Nephron progenitor cell (in vitro differentiated cells): ENCODE data around the gene ARL4D.

Source experiments
- DNase-seq: peaks from one replicate; pipeline ENCODE4 v3.0.0; 2021
- H3K27ac Mint-ChIP-seq: 2 replicates; pipeline ENCODE4 v1.8.0; 2021; ENCODE audit warnings: mild to moderate bottlenecking, moderate library complexity, mixed read lengths
- H3K27me3 Mint-ChIP-seq: 2 replicates; pipeline ENCODE4 v1.8.0; 2021; ENCODE audit warnings: mild to moderate bottlenecking, low read depth, mixed read lengths; ENCODE audit not compliant: poor library complexity
- H3K36me3 Mint-ChIP-seq: 2 replicates; pipeline ENCODE4 v1.8.0; 2021; ENCODE audit warnings: low read depth, mixed read lengths
- H3K4me1 Mint-ChIP-seq: 2 replicates; pipeline ENCODE4 v1.8.0; 2021; ENCODE audit warnings: mixed read lengths
- H3K4me3 Mint-ChIP-seq: 2 replicates; pipeline ENCODE4 v1.8.0; 2021; ENCODE audit warnings: mild to moderate bottlenecking, moderate library complexity, mixed read lengths
- H3K9me3 Mint-ChIP-seq: 2 replicates; pipeline ENCODE4 v1.8.0; 2021; ENCODE audit warnings: mild to moderate bottlenecking, moderate library complexity, mixed read lengths
- TF ChIP-seq, protein P1 (sequence below): fragments of 200-600 bp; sonication (generic); IDR thresholded peaks from 2 replicates; pipeline ENCODE4 v1.5.0; 2021; ENCODE audit warnings: antibody characterized with exemption

ARL4D gene

DNA sequence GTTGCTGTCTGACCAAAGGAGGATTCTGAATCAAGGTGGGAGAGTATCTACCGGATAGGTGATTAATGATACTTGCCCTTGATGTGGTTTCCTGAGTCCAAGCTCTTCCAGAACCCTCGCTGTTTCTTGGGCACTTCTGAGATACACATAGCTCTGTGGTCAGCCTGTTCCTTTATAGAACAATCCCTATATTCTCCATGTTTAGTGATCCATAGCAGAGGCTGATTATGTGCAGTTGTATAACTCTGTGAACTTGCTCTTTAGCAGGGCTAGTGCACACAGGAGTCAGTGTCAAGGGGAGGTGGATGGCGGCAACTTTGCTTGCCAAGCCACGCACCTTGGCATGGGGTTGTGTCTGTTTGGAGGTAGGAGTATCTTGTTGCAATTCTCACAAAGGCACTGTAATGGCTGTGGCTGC is 36.1 kb downstream of the ARL4D start:
- no peak overlapping the region for H3K27ac Mint-ChIP-seq
- H3K27me3 Mint-ChIP-seq: peaks cover 10% of the 10 kb centered on the region
- no peaks in the 10 kb centered on the region for H3K36me3 Mint-ChIP-seq
- no peak overlapping the region for H3K4me3 Mint-ChIP-seq
- TF ChIP-seq, protein P1, sequence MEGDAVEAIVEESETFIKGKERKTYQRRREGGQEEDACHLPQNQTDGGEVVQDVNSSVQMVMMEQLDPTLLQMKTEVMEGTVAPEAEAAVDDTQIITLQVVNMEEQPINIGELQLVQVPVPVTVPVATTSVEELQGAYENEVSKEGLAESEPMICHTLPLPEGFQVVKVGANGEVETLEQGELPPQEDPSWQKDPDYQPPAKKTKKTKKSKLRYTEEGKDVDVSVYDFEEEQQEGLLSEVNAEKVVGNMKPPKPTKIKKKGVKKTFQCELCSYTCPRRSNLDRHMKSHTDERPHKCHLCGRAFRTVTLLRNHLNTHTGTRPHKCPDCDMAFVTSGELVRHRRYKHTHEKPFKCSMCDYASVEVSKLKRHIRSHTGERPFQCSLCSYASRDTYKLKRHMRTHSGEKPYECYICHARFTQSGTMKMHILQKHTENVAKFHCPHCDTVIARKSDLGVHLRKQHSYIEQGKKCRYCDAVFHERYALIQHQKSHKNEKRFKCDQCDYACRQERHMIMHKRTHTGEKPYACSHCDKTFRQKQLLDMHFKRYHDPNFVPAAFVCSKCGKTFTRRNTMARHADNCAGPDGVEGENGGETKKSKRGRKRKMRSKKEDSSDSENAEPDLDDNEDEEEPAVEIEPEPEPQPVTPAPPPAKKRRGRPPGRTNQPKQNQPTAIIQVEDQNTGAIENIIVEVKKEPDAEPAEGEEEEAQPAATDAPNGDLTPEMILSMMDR: no peak
- no peak for DNase-seq
- H3K9me3 Mint-ChIP-seq: no peaks in the 10 kb centered on the region
- H3K4me1 Mint-ChIP-seq: peaks cover 24% of the 10 kb centered on the region

DNA sequence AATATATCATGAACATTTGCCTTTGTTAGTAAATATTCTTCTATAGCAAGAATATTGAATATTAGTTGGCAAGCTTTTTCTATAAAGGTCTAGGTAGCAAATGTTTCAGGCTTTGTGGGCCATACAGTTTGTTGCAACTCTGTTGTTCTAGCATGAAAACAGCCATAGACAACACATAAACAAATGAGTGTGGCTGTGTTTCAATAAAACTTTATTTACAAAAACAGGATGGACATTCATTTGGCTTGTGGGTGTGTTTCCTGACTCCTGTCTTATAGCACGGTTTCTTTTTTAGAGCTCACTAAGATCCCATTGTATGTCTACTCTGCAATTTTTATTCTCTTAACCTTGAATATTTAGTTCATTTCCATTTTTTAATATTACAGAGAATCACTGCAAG is 39.0 kb downstream of the ARL4D start:
- no peak for DNase-seq
- Mint-ChIP-seq H3K27me3 (peaks cover 3% of the 10 kb centered on the region), H3K36me3 (no peaks in the 10 kb centered on the region), H3K4me3 (no peak overlapping the region), H3K9me3 (no peaks in the 10 kb centered on the region), H3K4me1 (peaks cover 7% of the 10 kb centered on the region), H3K27ac (no peak overlapping the region)
- TF ChIP-seq, protein P1: no peak

DNA sequence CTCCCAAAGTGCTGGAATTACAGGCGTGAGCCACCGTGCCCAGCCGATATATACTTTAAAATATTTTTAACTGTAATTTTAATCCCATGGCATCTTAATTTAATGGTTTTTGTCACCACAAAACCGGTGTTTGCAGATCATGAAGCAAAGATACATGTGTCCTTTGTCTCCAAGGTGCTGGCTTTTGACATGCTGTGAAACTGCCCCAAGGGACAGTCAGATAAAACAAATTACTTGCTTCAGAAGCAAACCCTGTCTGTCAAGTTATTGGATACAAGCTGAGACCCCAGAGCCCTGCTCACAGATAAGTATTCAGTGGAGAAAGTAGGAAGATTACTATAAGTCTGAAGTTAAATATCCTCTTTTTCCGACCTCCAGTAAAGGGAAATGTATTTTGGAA is 39.8 kb downstream of the ARL4D start:
- Mint-ChIP-seq H3K4me1 (peaks cover 7% of the 10 kb centered on the region), H3K36me3 (no peaks in the 10 kb centered on the region), H3K27ac (no peak overlapping the region), H3K9me3 (no peaks in the 10 kb centered on the region), H3K27me3 (peaks cover 3% of the 10 kb centered on the region), H3K4me3 (no peak overlapping the region)
- DNase-seq: no peak
- TF ChIP-seq, protein P1: no peak

DNA sequence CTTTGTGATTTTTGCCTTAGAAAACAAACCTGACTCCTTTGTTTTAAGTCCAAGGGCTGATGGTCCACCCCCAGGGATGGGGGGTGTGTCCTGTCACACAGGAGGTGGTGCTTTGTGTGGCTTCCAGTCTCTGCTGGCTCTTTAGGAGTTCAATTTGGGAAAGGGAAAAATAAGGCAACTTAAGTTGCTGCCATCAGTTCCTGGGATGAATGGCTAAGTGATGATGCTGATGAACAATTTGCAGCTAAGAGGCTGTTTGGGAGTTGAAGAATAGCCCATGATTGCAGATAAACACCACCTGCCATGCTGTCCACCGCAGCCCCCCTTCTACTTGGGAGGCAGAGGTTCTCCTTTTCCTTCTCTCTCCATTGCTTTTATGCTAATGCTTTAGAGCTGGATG is 40.2 kb downstream of the ARL4D start:
- Mint-ChIP-seq H3K27ac (no peak overlapping the region), H3K36me3 (no peaks in the 10 kb centered on the region), H3K4me1 (peaks cover 9% of the 10 kb centered on the region), H3K4me3 (no peak overlapping the region), H3K27me3 (peaks cover 5% of the 10 kb centered on the region), H3K9me3 (no peaks in the 10 kb centered on the region)
- DNase-seq: no peak
- TF ChIP-seq, protein P1: no peak

DNA sequence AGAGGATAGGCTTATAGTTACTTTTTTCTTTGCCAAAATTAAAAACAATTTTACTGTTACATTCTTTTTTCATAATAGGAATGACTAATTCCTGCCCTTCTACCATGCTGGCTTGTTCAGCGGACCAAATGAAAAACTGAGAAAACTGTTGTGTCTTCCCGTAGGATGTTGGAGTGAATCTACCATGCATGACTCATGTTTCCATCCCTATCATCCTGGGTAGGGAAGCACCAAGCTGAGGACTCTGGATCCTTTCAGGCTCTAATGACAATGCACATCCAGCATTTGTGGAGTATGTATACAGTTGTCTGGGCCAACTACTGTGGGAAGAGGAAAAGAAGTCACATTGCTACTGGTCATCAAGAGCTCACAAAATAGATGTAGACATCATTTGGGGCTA is 43.9 kb downstream of the ARL4D start:
- peaks cover 5% of the 10 kb centered on the region for H3K9me3 Mint-ChIP-seq
- no peak overlapping the region for H3K27ac Mint-ChIP-seq
- peaks cover 18% of the 10 kb centered on the region for H3K4me1 Mint-ChIP-seq
- TF ChIP-seq, protein P1: no peak
- no peak for DNase-seq
- H3K36me3 Mint-ChIP-seq: no peaks in the 10 kb centered on the region
- H3K4me3 Mint-ChIP-seq: no peak overlapping the region
- peaks cover 3% of the 10 kb centered on the region for H3K27me3 Mint-ChIP-seq

DNA sequence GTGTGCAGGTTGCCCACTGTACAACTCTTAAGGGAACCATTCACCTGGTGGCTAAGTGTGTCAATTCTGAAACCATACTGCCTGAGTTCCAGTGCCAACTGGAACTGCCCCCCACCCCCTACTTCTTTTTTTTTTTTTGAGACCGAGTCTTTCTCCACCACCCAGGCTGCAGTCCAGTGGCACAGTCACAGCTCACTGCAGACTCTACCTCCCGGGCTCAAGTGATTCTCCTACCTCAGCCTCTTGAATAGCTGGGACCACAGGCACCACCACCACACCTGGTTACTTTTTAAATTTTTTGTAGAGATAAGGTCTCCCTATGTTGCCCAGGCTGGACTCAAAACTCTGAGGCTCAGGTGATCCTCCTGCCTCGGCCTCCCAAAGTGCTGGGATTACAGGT is 44.6 kb downstream of the ARL4D start:
- H3K4me3 Mint-ChIP-seq: no peak overlapping the region
- H3K27me3 Mint-ChIP-seq: peaks cover 8% of the 10 kb centered on the region
- TF ChIP-seq, protein P1: no peak
- peaks cover 5% of the 10 kb centered on the region for H3K9me3 Mint-ChIP-seq
- no peak overlapping the region for H3K27ac Mint-ChIP-seq
- H3K36me3 Mint-ChIP-seq: no peaks in the 10 kb centered on the region
- DNase-seq: no peak
- peaks cover 18% of the 10 kb centered on the region for H3K4me1 Mint-ChIP-seq
